NCI-H2196 treated with DMSO at 0.1 percent for 48 hours (cell line): ENCODE results near the gene SPSB4.

ENCODE experiments used
- DNase-seq: peaks from one replicate; lab custom pipeline; 2025; ENCODE audit not compliant: unreplicated experiment; lab: John Stamatoyannopoulos, UW

SPSB4 gene

GRCh38 chr3:141150081-141150830 lies 99.1 kb downstream of the SPSB4 start:
- no peak for DNase-seq

GRCh38 chr3:141150931-141151330 lies 99.8 kb downstream of the SPSB4 start:
- DNase-seq: no peak

DNA sequence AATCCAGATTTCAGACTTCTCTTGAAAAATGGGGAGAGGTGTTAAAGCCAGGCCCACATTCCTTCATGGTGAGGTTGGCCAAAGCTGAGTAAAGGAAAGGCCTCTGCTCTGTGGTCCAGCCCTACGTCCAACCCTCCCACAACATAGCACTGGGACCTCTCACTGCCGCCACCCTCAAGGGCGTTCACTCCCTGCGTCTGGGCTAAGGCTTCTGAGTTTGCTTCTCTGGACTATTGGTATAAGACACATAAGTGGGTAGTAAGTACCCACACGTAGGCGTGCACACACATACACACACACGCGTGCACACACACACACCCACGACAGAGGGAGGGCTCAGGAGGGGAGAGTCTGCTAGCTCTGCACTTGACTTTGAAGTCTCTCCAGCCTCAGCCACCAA lies 100.3 kb downstream of the SPSB4 start:
- DNase-seq: no peak

DNA sequence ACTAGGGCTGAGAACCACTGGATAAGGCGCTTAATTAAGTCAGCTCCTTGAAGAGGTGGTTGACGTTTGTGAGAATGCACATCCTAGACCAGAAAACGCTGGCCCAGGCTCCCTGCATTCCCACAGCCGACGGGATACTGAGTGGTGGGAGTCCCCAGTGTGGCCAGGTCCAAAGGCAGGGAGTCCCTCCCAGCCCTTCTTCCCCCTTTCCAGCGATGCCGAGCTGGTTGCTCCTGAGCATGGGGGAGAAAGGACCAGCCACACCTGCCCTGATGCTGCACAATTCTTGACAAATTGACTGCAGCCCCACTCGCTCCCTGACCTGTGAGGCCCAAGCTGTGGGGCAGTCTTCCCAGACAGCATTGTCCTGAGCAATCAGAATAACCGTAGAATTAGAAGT lies 101.0 kb downstream of the SPSB4 start:
- DNase-seq: no peak

DNA sequence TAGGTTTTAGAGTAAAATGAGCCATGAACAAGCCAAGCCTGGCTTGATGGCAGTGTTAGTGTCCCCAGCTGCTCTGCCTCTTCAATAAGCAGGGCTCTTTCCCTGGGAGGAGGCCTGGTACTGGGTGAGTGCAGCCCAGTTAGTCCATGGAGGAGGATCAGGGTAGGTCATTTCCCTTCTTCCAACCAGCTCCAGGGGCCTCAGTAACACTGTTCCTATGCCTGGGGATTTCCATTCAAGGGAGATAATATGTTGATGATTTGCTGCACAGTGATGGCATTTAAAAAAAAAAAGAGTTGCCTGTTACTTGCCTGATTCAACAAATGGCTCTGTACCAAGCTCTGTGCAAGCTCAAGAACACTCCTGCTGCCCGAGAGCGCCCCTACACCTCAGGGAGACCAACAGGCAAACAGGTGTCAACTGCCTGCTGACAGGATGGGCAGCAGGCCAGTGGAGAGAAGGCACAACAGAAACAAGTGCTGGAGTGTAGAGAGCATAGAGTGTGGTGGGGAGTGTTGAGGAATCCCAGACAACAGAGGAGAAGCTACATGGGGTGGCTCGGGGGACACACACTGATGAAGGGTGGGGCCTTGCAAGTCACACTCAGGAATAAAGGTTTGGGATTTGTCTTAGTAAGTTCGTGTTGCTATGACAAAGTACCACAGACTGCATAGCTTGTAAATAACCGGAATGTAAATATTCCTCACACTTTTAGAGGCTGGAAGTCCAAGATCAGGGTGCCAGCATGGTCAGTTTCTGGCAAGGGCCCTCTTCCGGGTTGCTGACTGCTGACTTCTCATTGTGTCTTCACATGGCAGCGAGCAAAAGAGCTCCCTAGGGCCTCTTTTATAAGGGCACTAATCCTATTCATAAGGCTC lies 101.9 kb downstream of the SPSB4 start:
- no peak for DNase-seq

GRCh38 chr3:141153679-141153966 lies 102.5 kb downstream of the SPSB4 start:
- no peak for DNase-seq

DNA sequence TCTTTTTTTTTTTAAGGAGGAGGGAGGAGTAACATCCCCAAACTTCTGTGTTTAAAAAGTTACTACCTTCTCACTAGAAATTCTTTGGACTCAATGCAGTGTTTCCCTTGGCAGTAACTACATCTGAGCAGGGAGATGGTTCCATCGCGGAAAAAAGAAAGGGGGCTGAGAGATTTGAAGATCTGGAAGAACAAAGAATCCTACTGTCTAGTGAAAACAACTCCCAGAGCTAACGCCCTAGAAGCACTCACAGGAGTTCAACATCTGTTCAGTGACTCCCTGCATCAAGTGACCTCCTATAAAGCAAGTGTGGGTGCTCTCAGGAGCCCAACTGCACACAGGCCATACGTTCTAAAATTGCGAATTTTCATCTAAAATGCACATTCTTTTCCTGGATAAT lies 113.7 kb downstream of the SPSB4 start:
- no peak for DNase-seq

GRCh38 chr3:141167681-141168080 lies 116.5 kb downstream of the SPSB4 start:
- DNase-seq: no peak

DNA sequence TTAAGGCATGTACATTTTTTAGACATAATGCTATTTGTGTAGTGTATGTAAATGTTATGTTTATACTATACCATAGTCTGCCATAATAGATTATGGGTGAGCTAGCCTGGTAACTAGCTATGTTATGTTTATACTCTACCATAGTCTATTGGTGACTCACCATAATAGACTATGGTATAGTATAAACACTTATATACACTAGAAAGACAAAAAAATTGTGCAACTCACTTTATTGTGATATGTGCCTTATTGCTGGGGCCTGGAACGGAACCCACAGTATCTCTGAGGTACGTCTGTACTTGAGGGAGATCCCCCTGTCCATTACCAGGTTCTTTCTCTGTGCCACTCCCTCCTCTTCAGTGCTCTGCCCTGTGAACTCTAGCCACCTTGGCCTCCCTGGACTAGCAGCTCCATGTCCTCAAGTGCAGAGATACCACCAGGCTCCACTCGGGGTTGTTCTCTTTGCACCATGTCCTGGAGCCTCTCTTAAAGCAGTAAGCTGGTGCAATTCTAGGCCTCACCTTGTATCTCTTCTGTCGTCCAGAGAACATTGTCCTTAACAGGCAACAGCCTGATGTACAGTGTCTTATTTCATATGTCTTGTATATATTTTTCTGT lies 119.6 kb downstream of the SPSB4 start:
- DNase-seq: no peak

DNA sequence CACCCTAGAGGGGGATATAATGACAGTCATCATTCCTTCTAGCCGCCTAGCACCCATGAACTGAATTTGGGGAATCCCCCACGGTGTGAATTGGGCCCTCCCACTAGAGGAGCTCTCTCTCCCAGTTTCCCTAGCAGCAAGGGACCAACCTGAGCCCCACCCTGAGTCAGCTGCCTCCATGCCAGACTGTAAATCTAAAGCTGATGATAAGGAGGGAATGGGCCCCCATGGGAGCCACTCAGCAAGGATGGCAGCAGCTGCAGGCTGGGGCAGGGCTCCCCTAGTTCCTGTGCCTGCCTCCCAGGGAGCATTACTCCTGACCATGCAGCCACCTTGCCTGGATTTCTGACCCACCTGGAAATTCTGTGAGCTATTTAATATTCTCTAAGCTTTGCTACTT lies 123.5 kb downstream of the SPSB4 start:
- no peak for DNase-seq

DNA sequence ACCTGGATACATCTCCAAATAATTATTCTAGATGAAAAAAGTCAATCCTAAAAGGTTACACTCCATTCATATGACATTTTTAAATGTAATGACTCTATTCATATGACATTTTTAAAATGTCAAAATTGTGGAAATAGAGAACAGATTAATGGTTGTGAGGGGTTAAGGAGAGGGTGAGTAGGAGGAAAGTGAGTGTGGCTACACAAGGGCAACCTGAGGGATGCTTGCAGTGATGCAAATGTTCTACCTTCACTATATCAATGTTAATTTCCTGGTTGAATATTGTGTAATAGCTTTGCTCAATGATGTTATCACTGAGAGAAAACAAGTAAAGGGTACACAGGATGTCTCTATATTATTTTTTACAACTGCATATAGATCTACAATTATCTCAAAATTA lies 125.6 kb downstream of the SPSB4 start:
- no peak for DNase-seq

DNA sequence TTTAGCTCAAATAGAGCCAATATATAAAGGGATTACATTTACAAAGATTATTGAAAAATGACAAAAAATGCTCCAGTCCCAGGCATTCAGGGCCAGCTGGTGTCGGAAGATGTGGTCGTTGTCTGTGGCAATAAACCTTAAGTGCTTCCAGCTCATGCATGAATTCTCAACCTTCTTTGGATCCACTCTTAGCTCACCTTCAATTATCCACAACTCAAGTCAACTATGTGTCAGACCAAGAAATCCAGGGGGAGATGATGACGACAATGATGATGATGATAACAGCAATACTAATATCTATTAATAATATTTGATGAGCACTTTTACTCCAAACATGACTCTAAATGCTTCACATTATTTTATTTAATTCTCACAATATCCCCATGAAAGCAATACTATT lies 126.9 kb downstream of the SPSB4 start:
- no peak for DNase-seq

- DNase-seq: no peak
Observed at GRCh38 chr3:141178551-141178950, 127.4 kb downstream of the SPSB4 start.

GRCh38 chr3:141179983-141180382 lies 128.8 kb downstream of the SPSB4 start:
- DNase-seq: no peak

DNA sequence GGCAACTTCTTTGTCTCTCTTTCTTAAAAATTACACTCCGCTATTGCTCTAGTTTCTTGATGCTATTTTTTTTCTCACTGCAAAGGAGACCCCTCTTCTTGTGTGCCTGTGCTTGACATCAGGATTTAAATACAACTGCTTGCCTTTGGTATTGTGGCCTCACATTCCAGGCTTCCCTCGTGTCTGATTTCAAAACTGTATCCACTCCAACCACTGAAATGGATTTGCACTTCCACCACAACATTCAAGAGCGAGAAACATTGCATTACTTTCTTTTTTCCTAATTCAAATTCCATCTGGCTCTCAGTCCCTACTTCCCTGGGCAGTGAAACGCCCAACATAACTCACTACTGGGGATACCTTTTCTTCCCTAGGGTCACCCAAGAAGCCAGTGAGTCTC lies 130.0 kb downstream of the SPSB4 start:
- DNase-seq: no peak

DNA sequence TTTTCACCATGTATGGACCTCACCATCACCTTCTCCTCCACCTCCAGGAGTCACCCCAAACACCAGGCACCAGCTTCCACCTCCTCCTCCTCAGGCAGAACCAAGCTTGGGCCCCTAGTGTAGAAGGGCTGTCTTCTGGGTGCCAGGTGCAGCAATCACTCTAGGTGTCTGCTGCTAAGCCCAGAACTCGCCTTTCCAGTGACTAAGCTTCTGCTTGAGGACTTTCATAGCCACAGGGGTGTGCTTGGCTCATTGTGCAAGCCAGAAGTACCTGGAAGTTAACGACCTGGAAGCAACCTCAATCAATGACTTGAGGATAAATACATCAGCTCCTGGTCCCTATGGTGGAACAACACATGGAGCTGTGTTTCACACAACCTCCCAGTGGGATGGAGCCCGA lies 130.7 kb downstream of the SPSB4 start:
- DNase-seq: no peak

DNA sequence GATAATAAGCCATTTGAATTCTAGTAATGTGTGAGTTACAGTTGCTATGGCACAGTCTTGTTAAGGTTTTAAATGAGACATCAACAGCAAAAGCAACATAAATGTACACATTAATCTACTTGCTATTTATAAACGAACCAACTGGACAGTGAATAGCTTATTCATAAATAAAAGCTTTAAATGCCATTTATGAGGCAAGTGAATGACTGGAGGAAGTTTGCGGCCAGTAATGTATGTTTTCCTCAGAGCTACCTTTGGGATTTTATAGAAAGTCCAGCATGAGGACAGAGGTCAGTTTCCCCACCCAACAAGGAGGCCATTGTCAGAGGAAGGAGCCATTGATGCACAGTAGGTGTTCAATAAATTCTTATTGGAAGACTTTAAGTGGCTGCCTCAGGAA lies 132.5 kb downstream of the SPSB4 start:
- no peak for DNase-seq

DNA sequence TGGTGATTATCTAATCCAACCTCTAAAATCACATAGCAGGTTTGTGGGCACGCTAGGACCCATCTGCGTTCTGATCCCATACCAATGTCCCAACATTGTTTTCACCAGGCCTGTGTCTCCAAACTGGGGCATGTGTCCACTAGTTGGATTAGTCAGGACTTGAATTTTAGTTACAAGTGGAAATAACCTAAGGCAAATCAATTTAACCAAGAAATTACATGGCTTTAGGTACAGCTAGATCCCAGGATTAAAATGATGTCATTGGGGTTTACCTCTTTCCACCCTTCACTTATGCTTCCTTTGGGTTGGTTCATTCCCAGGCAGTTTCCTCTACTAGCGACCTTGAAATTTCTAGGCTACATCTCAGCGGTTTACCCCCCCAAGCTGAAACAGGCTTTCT lies 133.3 kb downstream of the SPSB4 start:
- DNase-seq: no peak

GRCh38 chr3:141191097-141191749 lies 140.1 kb downstream of the SPSB4 start:
- no peak for DNase-seq

GRCh38 chr3:141192345-141192744 lies 141.2 kb downstream of the SPSB4 start:
- DNase-seq: peak; percentile 89

GRCh38 chr3:141193066-141193830 lies 142.1 kb downstream of the SPSB4 start:
- no peak for DNase-seq
